ENCODE results near the gene XPR1. TPM values are rescaled to one million over a fixed set of nuclear protein-coding genes. Genes with fewer than 3 reads are reported as not detected.
"Not testable (repeated sequence)": the region's sequence is repeated elsewhere in the genome, so short reads cannot be mapped to it uniquely, and the experiment has no call there.

Gene XPR1
- total RNA-seq, 1 donor from 2014 or later = 26.0 TPM

- DNase-seq = peak; percentile 56
These were observed 210.9 kb downstream of the XPR1 start for GRCh38 chr1:180842491-180843275.

DNA sequence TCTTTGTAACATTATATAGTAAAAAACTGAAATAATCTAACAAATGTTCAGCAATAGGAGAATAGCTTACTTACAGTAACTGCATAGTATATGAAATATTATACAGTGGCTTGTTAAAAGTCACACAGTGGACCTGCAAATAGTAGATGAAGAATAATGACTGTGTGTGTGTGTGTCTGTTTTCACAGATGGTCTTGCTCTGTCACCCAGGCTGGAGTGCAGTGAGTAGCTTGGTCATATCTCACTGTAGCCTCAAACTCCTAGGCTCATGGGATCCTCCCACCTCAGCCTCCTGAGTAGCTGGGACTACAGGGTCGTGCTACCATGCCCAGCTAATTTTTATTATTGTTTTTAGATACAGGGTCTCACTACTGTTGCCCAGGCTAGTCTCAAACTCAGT lies 213.5 kb downstream of the XPR1 start:
- DNase-seq = no peak

- no peak for DNase-seq
These were observed 216.4 kb downstream of the XPR1 start for GRCh38 chr1:180848191-180848590.

DNA sequence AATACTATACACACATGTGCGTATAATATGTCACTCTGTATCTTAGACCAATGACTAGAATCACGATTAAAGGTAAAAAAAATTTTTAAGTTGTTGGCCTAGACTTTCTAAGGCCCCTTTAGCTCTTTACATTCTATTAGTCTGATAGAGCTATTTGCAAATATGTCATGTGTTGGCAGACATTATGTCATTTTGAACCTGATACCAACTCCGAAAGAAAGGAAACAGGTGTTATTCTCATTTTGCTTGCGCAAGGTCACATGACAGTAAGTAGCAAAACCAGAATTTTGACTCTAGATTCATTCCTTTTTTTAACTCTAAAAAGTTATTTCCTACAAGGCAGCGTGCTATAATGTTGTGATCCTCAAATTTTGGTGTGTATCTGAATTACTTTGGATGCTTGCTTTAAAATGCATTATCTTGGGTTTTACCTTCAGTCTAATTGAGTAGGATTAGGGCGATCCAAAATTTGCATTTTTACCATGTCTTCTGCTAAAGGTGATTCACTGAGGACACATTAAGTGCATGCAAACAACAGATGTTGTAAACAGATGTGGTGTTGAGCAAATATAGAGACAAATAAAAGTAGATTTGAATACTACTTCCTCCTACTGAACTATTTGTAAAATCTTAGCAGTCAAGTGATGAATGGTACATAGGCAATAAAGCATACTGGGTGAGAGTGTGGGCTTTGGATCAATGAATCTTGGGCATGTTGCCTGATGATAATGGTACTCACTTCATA lies 217.4 kb downstream of the XPR1 start:
- no peak for DNase-seq

DNA sequence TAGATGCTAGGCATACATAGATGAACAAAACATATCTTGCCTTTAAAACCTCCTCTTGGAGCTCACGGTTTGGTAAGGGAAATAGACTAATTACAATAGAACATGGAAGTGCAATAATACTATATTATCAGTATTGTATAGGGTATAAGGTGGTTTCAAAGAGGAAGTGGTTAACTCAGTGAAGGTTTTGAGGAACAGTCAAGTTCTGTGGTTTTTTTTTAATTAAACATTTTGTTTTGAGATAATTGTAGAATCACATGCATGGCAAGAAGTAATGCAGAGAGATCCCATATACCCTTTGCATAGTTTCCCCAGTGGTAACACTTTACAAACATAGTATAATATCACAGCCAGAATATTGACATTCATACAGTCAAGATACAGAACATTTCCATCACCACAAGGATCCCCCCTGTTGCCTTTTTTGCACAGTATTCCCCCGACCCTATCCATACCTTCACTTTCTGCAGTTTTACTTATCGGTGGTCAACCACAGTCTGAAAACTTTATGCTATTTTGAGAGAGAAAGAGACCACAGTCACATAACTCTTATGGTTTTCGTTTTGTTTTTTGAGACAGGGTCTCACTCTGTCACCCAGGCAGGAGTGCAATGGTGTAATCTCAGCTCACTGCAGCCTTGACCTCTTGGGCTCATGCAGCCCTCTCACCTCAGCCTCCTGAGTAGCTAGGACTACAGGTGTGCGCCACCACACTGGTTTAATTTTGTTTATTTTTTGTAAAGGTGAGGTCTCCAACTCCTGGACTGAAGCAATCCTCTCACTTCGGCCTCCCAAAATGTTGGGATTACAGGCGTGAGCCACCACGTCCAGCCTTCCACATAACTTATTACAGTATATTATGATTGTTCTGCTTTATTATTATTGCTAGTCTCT lies 220.4 kb downstream of the XPR1 start:
- DNase-seq = no peak

DNA sequence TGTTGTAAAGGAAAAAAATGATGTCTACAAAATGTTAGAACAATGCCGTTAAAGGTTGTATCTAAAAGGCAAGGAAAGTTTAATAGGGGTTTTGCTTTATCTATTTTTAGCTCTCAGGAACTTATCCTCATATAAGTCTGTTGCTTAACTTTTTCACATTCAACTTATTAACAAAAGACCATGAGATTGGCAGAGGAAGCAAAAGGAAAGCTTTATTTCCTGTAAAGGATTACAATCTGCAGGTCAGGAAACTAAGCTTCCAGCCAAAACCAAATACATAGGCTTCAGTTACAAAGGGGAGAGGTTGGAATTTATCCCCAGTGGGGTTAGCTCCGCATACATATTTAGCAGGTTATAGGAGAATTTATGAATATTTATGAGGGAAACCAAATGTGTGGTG lies 222.2 kb downstream of the XPR1 start:
- peak; percentile 39 for DNase-seq

DNA sequence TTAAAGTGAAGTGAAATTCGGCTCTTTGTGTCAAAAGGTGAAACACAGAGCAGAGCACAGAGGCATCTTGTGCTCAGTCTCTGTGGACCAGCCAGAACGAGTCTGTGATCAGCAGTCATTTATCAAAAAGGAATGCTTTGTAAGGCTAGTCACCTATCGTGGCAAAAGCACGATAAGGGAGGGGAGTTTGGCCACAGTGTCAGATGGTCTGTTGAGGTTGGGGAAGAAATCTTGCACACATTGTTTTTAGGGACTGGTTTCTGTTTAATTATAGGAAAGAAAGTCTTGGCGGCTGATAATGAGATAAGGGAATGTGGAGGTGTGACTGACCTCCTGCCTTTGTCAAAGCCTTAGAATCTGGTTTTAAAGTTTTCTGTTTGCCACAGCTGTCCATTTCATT lies 222.6 kb downstream of the XPR1 start:
- DNase-seq = peak; percentile 35

GRCh38 chr1:180857947-180858725 lies 226.3 kb downstream of the XPR1 start:
- not testable (repeated sequence) for DNase-seq

DNA sequence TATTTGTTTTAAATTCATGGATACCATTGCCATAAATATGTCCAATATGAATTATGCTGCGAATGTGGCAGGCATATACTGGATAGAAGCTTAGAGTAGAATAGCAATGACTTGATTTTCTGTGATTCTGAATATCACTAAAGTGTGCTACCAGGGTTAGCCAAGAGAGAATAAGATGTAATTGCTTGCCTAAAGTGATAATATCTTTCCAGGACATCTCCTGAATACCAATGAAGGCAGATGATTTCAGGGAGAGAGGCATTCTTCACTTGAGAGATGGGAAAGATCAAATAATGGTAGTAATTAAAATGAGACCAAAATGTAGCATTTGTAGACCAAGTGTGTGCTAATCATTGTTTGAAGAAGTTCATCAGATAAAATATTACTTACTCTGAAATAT lies 227.5 kb downstream of the XPR1 start:
- no peak for DNase-seq

GRCh38 chr1:180860535-180860934 lies 228.7 kb downstream of the XPR1 start:
- DNase-seq = peak; percentile 11

- no peak for DNase-seq
These were observed 230.5 kb downstream of the XPR1 start for GRCh38 chr1:180862305-180862704.

- DNase-seq = peak; percentile 78
These were observed 231.4 kb downstream of the XPR1 start for GRCh38 chr1:180863158-180863775.

DNA sequence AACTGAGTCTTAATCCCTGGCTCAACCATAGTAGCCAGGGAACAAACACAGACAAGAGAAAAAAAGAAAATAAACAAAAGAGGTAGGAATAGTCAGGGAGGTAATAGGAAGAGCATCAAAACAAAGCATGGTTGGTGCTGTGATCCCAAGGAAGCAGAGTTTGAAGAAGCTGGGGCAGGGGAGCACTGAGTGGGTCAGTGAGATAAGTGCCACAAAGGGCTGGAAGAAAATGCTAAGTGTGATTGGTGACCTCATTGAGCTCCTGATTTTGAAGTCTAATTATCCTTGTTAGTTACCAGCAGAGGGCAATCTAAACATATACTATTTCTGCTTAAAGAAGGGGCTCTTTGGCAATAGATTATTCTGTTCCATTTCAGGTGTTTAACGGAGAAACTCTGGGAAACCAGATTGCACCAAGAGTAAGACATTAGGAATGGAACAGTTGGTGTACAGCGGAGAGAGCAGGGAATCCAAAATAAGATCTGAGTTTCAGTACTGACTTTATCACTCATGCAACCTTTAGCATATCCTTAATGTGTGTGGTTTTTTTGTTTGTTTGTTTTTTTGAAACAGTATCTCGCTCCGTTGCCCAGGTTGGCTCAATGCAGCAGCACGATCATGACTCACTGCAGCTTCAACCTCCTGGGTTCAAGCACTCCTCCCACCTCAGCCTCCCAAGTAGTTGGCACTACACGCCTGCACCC lies 250.1 kb downstream of the XPR1 start:
- DNase-seq = peak; percentile 73

- DNase-seq = no peak
These were observed 252.9 kb downstream of the XPR1 start for GRCh38 chr1:180884588-180885300.

DNA sequence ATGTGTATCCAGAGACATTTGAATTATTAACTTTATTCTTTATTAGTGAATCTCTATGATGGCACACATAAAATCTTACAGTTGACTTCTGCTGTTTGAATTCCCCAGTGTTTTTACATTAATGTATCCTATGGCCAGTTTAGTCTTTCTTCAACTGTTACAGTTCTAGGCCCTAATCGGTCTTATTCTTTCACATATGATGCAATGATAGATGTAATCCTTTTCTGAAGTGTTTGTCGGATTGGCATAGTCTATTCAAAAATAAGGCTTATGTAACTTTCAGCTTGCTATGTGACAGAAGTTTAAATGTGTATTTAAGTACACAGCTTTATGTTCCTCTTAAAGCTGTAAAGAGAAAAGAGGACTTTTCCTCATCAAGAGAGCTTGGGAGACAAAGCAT lies 254.5 kb downstream of the XPR1 start:
- DNase-seq = no peak

GRCh38 chr1:180887841-180888240 lies 256.0 kb downstream of the XPR1 start:
- no peak for DNase-seq

- DNase-seq = no peak
These were observed 257.0 kb downstream of the XPR1 start for GRCh38 chr1:180888870-180889269.

- DNase-seq = no peak
These were observed 257.5 kb downstream of the XPR1 start for GRCh38 chr1:180889325-180889724.

DNA sequence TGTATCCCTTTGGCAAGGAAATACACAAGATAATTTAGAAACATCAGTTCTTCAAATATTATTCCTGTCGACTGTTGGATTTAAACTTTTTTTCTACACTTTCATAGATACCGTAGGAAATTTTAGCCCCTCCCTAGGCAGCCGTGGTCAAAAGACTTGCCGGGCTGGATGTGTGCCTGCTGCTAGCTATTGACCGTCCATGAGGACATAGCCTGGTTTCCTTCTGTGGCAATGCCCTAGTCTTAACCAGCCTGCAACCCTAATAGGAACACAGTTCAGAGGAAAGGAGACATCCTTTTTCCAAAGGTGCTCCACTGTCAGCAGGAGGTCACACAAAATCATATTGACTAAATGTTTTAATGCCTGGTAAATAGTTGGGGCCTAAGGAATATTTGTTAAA lies 260.4 kb downstream of the XPR1 start:
- no peak for DNase-seq

DNA sequence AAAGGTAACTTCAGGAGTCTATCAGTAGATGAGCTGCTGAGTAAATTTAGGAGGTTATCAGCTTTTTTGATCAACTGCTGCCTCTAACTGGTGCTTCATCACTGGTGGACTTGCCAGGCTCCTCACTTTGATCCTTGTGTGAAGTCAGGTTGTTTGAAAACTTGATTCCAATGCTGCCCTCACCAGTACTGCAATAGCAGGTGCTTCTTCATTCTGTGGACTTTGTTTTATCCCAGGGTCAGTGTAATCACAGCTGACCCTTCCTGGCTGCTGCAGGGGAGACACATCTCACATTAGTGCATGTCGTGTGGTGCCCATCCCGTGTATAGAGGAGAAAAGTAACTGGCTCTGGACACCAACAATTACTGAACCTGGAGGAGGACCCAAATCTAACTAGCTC lies 260.9 kb downstream of the XPR1 start:
- no peak for DNase-seq

Data from dermis blood vessel endothelial cell (primary cell).